ENCODE data around the gene PLCL1.

PLCL1 gene

DNA sequence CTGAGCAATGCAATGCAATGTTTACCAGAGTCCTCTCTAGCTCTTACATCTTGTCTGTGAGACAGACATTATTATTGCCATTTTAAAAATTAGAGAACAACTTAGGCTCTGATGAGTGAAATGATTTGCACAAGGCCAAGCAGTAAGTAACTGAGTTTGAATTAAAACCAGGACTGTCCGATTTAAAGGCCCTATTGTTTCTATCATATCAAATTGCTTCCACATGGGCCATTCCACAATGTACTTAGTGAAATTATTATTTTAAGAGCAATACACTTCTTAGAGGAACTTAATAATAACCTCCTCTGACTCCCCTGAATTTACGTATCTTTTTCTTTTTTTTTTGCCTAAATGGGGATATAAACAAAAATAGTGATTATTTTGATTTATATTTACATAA, 64.6 kb downstream of the PLCL1 start:
- in situ Hi-C loops (cut with MboI; ENCODE audit: low sequenced_read_pairs, unreplicated experiment): no loop called here
- no peak for DNase-seq (ENCODE audit: low spot score)
- TF ChIP-seq, protein P1, sequence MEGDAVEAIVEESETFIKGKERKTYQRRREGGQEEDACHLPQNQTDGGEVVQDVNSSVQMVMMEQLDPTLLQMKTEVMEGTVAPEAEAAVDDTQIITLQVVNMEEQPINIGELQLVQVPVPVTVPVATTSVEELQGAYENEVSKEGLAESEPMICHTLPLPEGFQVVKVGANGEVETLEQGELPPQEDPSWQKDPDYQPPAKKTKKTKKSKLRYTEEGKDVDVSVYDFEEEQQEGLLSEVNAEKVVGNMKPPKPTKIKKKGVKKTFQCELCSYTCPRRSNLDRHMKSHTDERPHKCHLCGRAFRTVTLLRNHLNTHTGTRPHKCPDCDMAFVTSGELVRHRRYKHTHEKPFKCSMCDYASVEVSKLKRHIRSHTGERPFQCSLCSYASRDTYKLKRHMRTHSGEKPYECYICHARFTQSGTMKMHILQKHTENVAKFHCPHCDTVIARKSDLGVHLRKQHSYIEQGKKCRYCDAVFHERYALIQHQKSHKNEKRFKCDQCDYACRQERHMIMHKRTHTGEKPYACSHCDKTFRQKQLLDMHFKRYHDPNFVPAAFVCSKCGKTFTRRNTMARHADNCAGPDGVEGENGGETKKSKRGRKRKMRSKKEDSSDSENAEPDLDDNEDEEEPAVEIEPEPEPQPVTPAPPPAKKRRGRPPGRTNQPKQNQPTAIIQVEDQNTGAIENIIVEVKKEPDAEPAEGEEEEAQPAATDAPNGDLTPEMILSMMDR (IDR thresholded peaks at IDR 0.05; ENCODE audit: borderline replicate concordance, control extremely low read depth, extremely low read depth, insufficient read depth, missing control alignments): no peak

DNA sequence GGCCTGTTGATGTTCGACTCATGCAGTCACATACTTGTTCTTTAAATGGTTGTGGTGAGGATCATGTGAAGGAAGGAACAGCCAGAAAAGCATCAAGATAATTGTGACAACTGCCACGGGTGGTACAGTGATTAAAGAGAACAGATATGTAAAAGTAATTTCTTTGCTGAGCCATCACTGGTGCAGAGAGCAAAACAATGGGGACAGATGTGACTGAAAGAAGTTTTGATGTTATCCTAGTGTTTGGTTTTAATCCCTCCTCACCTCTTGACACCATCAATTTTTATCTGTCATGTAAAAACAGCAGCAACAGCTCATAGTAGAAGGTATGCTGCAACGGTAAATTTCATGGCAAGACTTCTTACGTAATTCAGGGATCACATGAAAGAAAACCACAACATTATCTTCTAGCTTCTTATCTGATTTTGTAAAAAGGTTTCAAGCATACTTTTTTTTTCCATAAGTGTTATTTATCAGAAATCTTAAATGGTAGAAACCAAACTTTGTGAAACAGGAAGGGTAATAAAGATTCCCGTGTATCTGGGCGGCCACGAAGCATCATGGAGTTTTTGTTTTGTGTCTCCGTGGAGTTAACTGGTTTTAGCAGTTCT, 65.2 kb downstream of the PLCL1 start:
- no peak for DNase-seq (ENCODE audit: low spot score)
- TF ChIP-seq, protein P1 (IDR thresholded peaks at IDR 0.05; ENCODE audit: borderline replicate concordance, control extremely low read depth, extremely low read depth, insufficient read depth, missing control alignments): no peak
- in situ Hi-C loops (cut with MboI; ENCODE audit: low sequenced_read_pairs, unreplicated experiment): no loop called here

DNA sequence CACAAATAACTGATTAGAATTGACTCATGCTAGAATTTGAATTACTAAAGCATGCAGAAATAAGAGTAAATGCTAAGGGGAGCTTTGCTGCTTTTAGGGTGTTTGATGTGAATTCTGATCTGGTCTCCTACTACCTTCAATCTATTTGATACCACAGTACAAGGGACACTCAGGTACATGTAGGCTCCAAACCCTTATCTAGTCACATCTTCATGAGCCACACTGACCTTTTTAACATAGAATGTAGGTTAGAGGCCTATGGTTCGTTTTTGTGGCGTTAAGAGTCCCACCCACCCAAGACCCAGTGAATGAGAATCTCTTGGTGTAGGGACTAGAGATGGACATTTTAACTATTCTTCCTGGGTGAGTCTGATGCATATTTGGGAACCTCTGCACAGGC, 65.7 kb downstream of the PLCL1 start:
- in situ Hi-C loops (cut with MboI; ENCODE audit: low sequenced_read_pairs, unreplicated experiment): no loop called here
- TF ChIP-seq, protein P1 (IDR thresholded peaks at IDR 0.05; ENCODE audit: borderline replicate concordance, control extremely low read depth, extremely low read depth, insufficient read depth, missing control alignments): no peak
- DNase-seq (ENCODE audit: low spot score): no peak

DNA sequence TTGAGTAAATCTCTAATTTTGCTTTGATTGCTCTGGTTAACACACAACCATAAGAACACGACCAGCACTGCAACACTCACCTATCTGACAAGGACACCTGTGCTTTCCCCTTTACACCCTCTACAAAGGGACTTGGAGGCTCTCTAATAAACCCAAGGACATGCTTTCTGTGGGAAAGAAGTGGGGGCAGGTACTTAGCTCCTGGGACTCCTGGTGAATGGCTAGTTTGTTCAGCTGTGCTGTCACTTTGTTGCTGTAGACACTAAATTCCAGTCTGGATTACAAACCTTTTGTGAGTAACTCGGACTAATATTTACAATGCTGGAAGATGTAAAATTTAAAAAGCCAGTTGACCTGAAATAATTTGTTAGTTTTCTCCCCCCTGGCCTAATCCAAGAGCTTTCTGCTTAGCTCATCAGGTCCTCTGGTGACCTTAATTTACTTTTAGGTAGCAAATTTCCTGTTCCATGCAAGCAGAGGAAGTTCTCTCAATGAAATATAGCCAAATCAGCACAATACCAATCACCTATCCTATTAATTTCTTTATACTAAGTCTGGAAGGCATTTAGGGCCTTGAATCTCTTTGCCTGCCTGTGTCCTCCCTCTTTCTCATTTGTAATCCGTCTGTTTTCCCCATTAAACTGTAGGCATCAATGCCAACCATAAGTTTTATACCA, 67.5 kb downstream of the PLCL1 start:
- no peak for DNase-seq (ENCODE audit: low spot score)

DNA sequence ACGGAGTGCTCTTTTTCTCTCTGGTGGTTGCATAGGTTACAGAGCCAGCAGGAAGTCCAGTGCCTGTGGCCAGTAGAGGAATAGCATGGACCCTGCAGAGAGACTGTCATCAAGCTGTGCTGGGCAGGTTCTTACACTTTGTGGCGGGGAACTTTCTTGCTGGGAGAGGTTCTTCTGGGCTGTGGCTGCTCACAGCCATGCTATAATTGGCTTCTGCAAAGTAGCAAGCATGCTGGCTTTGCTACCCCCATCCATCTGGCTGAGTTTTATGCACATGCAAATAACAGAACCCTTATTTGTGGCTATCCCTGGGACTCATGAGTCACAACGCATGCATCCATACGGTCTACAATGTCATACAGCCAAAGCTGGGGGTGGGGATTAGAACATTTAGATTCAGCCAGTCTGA, 68.9 kb downstream of the PLCL1 start:
- no peak for DNase-seq (ENCODE audit: low spot score)
- TF ChIP-seq, protein P1 (IDR thresholded peaks at IDR 0.05; ENCODE audit: borderline replicate concordance, control extremely low read depth, extremely low read depth, insufficient read depth, missing control alignments): no peak
- in situ Hi-C loops (cut with MboI; ENCODE audit: low sequenced_read_pairs, unreplicated experiment): no loop called here

More for the DNA sequence above, 67.5 kb downstream of the PLCL1 start:
- in situ Hi-C loops (cut with MboI; ENCODE audit: low sequenced_read_pairs, unreplicated experiment): no loop called here
- TF ChIP-seq, protein P1 (IDR thresholded peaks at IDR 0.05; ENCODE audit: borderline replicate concordance, control extremely low read depth, extremely low read depth, insufficient read depth, missing control alignments): no peak

DNA sequence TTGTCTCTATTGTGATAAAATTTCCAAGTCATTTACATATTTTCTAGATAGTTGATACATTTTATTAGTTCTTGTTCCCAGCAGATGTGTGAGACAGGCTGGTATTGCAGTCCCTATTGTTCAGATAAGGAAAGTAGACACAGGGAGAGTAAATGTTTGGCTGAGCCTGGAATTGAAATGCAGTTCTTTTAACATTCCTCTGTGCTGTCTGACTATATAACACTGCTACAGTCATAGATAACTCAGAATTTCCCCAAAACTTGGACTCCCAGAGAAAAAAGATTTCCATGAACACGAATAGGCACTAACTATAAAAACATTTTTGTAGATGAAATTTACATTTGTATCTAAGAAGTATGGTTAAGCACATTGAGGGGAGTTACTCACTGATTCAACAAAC, 71.4 kb downstream of the PLCL1 start:
- TF ChIP-seq, protein P1 (IDR thresholded peaks at IDR 0.05; ENCODE audit: borderline replicate concordance, control extremely low read depth, extremely low read depth, insufficient read depth, missing control alignments): no peak
- in situ Hi-C loops (cut with MboI; ENCODE audit: low sequenced_read_pairs, unreplicated experiment): no loop called here
- no peak for DNase-seq (ENCODE audit: low spot score)

Data from GM13976 (cell line).